Eye (tissue), 1 donor: ENCODE measurements around the gene TRIM6.
"Not testable (repeated sequence)": the region's sequence is repeated elsewhere in the genome, so short reads cannot be mapped to it uniquely, and the experiment has no call there.

ENCODE experiments used
- DNase-seq: peaks from one replicate; pipeline ENCODE4 v3.0.0-alpha.2; 2015

Gene TRIM6

GRCh38 chr11:5596607-5597201, at the start of gene TRIM6:
TRIM6 (plus strand) TSS chr11:5596637; CDS start chr11:5596898, 261 bp downstream.
- DNase-seq: peak; percentile 64

GRCh38 chr11:5547982-5548381, 48.5 kb upstream of the TRIM6 start:
- no peak for DNase-seq

- DNase-seq: no peak
These were observed 48.0 kb upstream of the TRIM6 start, which contains the start of gene OR52H1 for GRCh38 chr11:5548440-5548839. OR52H1 (minus strand) TSS chr11:5548540; CDS start chr11:5545505, 3,035 bp downstream.

GRCh38 chr11:5550440-5551095, 45.9 kb upstream of the TRIM6 start:
- no peak for DNase-seq

GRCh38 chr11:5553343-5553742, 43.1 kb upstream of the TRIM6 start:
- no peak for DNase-seq

GRCh38 chr11:5556596-5557188, 39.7 kb upstream of the TRIM6 start:
- no peak for DNase-seq

- DNase-seq: no peak
These were observed 38.7 kb upstream of the TRIM6 start for GRCh38 chr11:5557751-5558150.

GRCh38 chr11:5564259-5565019, 32.0 kb upstream of the TRIM6 start:
- no peak for DNase-seq

GRCh38 chr11:5574654-5575053, 21.8 kb upstream of the TRIM6 start:
- no peak for DNase-seq

GRCh38 chr11:5575152-5575551, 21.3 kb upstream of the TRIM6 start:
- DNase-seq: no peak

GRCh38 chr11:5577101-5577500, 19.3 kb upstream of the TRIM6 start:
- DNase-seq: no peak

- no peak for DNase-seq
These were observed 15.9 kb upstream of the TRIM6 start, which contains the start of gene OR52B6 for GRCh38 chr11:5580577-5580976. OR52B6 (plus strand) TSS chr11:5580877; CDS start chr11:5580877, 0 bp downstream.

GRCh38 chr11:5581014-5581413, 15.4 kb upstream of the TRIM6 start:
- DNase-seq: no peak

- DNase-seq: not testable (repeated sequence)
These were observed 12.0 kb upstream of the TRIM6 start for GRCh38 chr11:5584458-5584857.

GRCh38 chr11:5589906-5590305, 6.5 kb upstream of the TRIM6 start:
- DNase-seq: not testable (repeated sequence)

GRCh38 chr11:5591613-5592012, 4.8 kb upstream of the TRIM6 start:
- DNase-seq: no peak

- no peak for DNase-seq
These were observed 3.8 kb upstream of the TRIM6 start for GRCh38 chr11:5592615-5593014.

- no peak for DNase-seq
These were observed 3.3 kb upstream of the TRIM6 start for GRCh38 chr11:5593146-5593545.

GRCh38 chr11:5597953-5598352, 1.5 kb downstream of the TRIM6 start:
- DNase-seq: no peak

- peak; percentile 67 for DNase-seq
These were observed 4.0 kb downstream of the TRIM6 start for GRCh38 chr11:5600374-5600851.

GRCh38 chr11:5602791-5603190, 6.4 kb downstream of the TRIM6 start:
- DNase-seq: not testable (repeated sequence)

GRCh38 chr11:5603326-5603725, 6.9 kb downstream of the TRIM6 start:
- no peak for DNase-seq

- no peak for DNase-seq
These were observed 8.5 kb downstream of the TRIM6 start for GRCh38 chr11:5604896-5605295.
